HEK293T (cell line): Measurements from ENCODE around the gene SELENOS.

Experiments used
- ARNT ChIP-seq: fragments of 450-650 bp; IDR thresholded peaks from 2 replicates; pipeline ENCODE4 v1.6.1; 2017; ENCODE audit warnings: mild to moderate bottlenecking
- ELF4 ChIP-seq: fragments of 450-650 bp; IDR thresholded peaks from 2 replicates; pipeline ENCODE4 v1.6.1; 2017; ENCODE audit warnings: antibody characterized with exemption
- FOXA1 ChIP-seq: fragments of 450-650 bp; IDR thresholded peaks from 2 replicates; pipeline ENCODE4 v1.6.1; 2016; ENCODE audit warnings: mild to moderate bottlenecking
- FOXK2 ChIP-seq: fragments of 450-650 bp; IDR thresholded peaks from 2 replicates; pipeline ENCODE4 v1.6.1; 2016; ENCODE audit warnings: mild to moderate bottlenecking
- L3MBTL2 ChIP-seq: fragments of 450-650 bp; conservative IDR thresholded peaks from 2 replicates; pipeline ENCODE4 v1.6.1; 2016; ENCODE audit warnings: mild to moderate bottlenecking
- SP1 ChIP-seq: fragments of 450-650 bp; IDR thresholded peaks from 2 replicates; pipeline ENCODE4 v1.6.1; 2017
- SUZ12 ChIP-seq: fragments of 450-650 bp; IDR thresholded peaks from 2 replicates; pipeline ENCODE4 v1.6.1; 2016; ENCODE audit warnings: mild to moderate bottlenecking

DNA sequence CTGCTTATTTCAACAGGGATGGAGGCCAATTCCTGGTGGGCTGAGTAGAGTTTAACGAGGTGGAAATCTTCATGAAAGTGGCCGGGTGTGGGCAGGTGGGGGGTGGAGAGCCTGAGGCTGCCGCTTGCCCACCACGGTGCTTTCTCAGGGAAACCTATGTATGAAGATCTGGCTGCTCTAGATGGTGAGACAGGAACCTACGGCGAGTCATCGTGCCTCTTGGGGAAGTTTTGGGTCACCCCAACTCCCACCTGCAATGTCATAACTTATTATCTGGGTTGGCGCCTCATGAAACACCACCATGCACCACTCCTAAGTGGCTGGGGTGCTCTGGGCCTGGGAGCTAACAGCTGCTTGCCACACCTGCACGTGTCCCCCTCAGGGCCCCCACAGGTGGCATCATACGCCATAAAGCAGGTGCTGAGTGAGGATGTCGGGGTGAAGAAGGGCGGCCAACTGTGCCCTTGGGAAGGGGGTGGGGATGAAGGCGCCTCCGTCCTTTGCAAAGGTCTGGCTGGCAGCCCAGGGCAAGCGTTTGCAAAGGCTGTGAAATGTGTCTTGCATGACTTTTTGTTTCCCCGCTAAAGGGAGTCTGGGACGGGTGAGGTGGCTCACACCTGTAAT is 45.7 kb upstream of the SELENOS start:
- no peak for TF ChIP-seq SUZ12
- no peak for TF ChIP-seq ELF4
- no peak for TF ChIP-seq FOXA1
- no peak for TF ChIP-seq L3MBTL2
- TF ChIP-seq ARNT: no peak
- no peak for TF ChIP-seq FOXK2
- TF ChIP-seq SP1: no peak
